ENCODE results near the gene NIM1K.

GRCh38 chr5:43171926-43172325 is 20.1 kb upstream of the NIM1K start:
- TF ChIP-seq ELF1 (IDR thresholded peaks at IDR 0.05): no peak
- no peak for TF ChIP-seq CTCF (IDR thresholded peaks at IDR 0.05)
- TF ChIP-seq PBX3 (IDR thresholded peaks at IDR 0.05): no peak
- no peak for TF ChIP-seq JUND (IDR thresholded peaks at IDR 0.05)
- no peak for TF ChIP-seq POLR2AphosphoS5 (IDR thresholded peaks at IDR 0.05; ENCODE audit: low read depth, low read length)
- no peak for TF ChIP-seq USF2 (IDR thresholded peaks at IDR 0.05; ENCODE audit: borderline replicate concordance, low read depth, low read length)
- TF ChIP-seq FOXM1 (IDR thresholded peaks at IDR 0.05; ENCODE audit: low read depth): no peak
- no peak for TF ChIP-seq MXI1 (IDR thresholded peaks at IDR 0.05; ENCODE audit: low read depth, low read length)
- no peak for TF ChIP-seq EP300 (IDR thresholded peaks at IDR 0.05; ENCODE audit: borderline replicate concordance in 1 of 2, low read depth in 1 of 2, low read length in 1 of 2)
- no peak for TF ChIP-seq REST (IDR thresholded peaks at IDR 0.05; ENCODE audit: low read depth, low read length)
- TF ChIP-seq RFX5 (IDR thresholded peaks at IDR 0.05; ENCODE audit: low read length): no peak
